ENCODE measurements around the gene GRK5.
"Not testable (repeated sequence)": the region's sequence is repeated elsewhere in the genome, so short reads cannot be mapped to it uniquely, and the experiment has no call there.

GRK5 gene

GRCh38 chr10:119429771-119430170, 222.4 kb downstream of the GRK5 start:
- in situ Hi-C loops (cut with MboI; ENCODE audit: low sequenced_read_pairs): no loop called here

GRCh38 chr10:119431034-119431772, 223.8 kb downstream of the GRK5 start:
- in situ Hi-C loops (cut with MboI; ENCODE audit: low sequenced_read_pairs): no loop called here

DNA sequence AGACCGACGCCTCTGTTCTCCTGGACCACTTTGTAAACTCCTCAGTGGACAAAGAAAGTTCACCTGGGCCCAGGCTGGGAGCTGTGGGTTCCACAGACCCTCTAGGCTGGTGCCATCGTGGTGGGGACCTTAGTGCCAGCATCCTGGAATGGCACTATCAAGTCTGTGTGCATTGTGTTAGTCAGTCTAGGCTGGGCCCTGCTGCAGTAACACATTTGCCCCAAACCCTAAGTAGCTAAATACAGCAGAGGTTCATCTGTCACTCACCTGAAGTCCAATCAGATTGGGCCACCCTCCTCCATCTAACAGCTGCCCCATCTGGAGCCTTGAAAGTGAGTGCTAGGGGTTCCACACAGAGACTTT, 224.4 kb downstream of the GRK5 start:
- in situ Hi-C loops (cut with MboI; ENCODE audit: low sequenced_read_pairs): no loop called here

- in situ Hi-C loops (cut with MboI; ENCODE audit: low sequenced_read_pairs): not testable (repeated sequence)
These were observed 227.6 kb downstream of the GRK5 start for GRCh38 chr10:119434942-119435341.

DNA sequence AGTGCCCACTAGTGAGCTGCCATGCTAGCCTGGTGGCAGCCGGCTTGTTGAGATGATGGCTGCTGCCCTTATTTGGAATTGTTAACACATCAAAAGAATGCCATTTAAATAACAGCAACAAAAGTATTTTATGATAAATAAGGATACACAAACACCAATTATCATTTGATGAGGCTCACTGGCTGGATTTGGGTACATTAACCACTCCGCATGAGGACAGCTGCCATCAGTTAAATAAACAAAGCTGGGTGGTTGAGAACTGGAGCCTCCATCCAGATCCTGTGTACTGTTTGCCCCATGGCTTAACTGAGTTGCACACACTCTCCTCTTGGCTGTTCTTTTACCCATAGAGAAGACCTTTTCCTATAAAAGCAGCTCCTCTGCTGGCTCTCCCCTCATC, 231.3 kb downstream of the GRK5 start:
- in situ Hi-C loops (cut with MboI; ENCODE audit: low sequenced_read_pairs): no loop called here

DNA sequence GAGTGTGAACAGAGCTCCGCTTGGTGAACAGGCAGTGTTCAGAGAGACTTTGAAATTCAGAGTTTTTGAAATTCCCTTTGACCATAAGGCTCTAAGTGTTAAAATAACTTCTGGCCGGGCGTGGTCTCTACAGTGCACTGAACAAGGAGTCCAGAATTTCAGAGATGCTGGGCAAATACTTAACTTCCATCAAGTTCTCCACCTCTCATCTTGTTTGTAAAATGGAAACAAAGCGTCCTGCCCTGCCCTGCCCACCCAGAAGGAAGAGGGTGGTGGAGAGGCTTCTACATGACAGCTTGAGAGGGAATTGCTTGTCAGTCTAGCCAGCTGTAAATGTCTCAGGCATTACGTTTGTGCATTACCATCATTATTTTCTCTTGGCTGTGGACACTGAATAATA, 232.6 kb downstream of the GRK5 start:
- in situ Hi-C loops (cut with MboI; ENCODE audit: low sequenced_read_pairs): no loop called here

GRCh38 chr10:119441151-119441821, 233.9 kb downstream of the GRK5 start:
- in situ Hi-C loops (cut with MboI; ENCODE audit: low sequenced_read_pairs): no loop called here

DNA sequence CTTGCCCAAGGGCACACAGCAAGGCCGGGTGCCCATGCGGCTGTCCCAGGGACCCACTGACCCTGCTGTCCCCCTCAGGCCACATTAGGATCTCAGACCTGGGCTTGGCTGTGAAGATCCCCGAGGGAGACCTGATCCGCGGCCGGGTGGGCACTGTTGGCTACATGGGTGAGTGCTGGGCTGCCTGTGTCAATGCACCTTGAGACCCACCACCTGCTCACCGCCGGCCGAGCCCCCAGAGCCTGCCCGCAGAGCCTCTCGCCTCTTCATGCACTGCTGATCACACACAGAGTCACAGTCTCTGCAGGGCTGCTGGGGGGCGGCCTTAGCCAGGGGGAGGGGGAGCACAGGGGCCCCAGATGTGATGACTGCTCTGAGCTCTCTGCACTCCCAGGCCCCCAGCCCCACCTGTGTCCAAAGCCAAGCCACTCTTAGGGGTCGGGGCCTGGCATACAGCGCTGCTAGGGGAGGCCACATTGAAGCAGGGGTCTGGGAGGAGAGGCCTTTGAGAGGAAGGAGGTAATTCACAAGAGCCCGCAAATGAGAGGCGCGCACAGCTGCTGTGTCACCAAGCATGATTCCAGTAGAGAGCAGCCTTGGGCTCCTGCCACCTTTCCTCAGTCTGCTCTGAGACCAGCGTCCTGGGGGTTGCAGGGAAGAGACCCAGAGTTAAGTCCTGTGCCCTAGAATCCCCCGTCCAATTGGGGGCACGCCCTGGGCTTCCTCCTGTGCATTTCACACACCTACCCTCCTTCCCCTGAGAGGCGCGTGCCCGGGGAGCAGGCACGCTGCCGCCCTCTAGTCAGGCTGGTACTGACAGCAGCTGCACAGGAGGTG, 234.8 kb downstream of the GRK5 start:
- in situ Hi-C loops (cut with MboI; ENCODE audit: low sequenced_read_pairs): no loop called here

GRCh38 chr10:119442758-119443060, 235.3 kb downstream of the GRK5 start:
- in situ Hi-C loops (cut with MboI; ENCODE audit: low sequenced_read_pairs): no loop called here

GRCh38 chr10:119443441-119443840, 236.1 kb downstream of the GRK5 start:
- in situ Hi-C loops (cut with MboI; ENCODE audit: low sequenced_read_pairs): no loop called here

DNA sequence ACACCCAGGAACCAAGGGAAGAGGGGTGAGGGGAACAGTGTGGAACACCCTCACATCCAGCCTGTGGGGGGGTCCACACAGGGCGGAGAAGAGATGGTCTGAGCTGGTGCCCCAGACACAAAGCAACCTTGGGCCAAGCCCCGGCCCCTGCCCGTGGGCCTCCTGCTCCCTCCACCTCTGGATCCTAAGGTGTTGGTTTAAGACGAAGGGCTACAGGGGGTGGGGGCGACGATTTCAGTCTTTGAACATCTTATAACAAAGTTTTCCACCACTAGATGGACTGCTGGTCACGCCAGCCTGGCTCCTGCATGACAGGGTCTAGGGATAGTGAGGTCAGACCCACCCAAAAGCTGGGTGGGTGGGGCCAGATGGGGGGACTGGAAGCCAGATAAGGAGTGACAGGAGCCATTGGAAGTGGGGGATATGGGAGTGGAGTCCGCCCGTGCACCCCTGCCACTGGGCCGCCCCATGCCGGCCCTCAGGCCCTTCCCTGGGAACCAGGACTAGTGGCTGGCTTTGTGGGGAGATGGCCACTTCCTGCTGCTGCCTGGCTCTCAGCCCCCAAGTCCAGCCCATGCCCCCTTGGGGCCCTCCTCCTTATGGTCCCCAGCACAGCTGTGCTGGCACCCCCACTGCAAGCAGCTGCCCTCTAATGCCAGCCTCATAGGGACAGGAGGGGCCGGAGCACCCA, 236.7 kb downstream of the GRK5 start:
- in situ Hi-C loops (cut with MboI; ENCODE audit: low sequenced_read_pairs): no loop called here

- in situ Hi-C loops (cut with MboI; ENCODE audit: low sequenced_read_pairs): no loop called here
These were observed 237.5 kb downstream of the GRK5 start for GRCh38 chr10:119444866-119445265.

DNA sequence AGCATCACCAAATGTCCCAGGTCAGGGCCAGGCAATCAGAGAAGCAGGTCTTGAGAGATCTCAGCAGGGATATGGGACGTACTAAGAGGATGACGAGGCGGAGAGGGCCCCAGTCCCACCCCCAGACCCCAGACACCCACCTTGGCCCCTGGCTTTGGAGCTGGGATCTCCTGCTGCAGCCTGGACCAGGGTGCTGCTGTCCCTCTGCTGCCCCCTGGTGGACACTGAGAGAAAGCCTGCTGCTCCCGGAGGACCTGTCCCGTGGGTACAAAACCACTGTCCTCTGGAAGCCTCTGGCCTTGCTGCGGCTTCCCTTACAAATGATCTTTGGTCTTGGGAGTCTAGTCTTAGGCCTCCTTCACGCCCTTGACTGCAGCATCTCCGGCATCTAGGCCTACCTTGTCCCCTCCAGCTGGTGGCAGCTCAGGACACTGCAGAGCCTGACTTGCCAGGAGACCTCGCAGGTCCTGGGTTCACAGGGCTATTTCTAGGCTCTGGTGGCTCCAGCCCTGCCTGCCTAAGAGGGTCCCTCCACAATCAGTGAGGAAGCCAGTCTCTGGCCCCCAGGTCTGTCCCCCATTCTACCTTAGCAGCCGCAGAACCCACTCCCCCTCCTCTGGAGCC, 238.1 kb downstream of the GRK5 start:
- in situ Hi-C loops (cut with MboI; ENCODE audit: low sequenced_read_pairs): no loop called here

DNA sequence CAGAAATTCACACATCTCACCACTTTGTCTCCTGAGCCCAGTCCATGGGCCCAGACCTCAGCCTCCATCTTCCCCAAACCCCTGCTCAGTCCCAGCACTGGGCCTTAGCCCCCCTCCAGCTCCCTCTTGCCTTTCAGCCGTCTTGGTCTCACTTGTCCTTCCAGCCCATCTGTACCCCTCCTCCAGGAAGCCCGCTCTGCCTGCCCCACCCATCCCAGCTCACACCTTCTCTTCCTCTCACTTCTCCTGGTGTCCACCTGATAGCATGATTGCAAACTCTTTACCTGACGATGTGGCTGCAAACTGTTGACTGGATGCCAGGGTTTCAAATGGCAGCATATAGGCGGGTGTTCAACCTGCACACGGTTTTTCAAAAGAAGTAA, 238.6 kb downstream of the GRK5 start:
- in situ Hi-C loops (cut with MboI; ENCODE audit: low sequenced_read_pairs): no loop called here

DNA sequence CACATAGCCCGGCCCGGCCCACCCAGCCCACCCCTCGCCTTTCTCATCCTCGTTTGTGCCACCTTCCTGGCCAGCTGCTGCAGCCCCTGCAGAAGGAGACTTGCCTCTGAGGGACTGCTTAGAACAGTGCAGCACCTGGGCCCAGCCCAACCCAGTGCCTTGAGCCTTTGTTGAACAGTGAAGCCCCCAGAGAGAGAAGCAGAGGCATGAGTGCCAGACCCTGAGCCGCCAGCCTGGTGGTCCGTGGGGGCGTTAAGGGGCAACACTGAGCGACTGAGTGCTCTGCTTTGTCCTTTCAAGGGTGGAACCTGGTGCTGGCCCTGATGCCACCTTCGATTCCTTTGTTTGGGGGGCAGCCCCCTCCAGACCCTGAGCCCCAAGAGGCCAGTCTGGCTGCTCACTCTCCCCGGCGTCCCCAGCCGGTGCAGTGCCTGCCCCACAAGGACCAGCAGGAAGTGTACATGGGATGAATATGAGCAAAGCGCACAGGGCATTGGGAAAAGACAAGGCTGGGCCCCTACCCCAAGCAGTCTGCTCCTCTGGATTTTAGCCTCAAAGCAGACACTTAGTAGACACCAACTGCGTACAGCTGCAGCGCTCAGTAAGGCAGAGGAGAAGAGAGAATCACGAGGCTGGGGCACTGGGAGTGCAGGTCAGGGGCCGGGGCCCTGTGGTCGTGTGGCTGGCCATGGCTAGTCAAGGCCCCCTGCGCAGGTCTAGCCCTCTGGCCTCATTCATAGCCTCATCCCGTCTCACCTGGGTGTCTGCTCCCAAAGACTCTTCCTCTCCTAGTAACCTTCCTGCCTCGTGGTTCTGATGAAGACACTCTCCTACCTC, 239.3 kb downstream of the GRK5 start:
- in situ Hi-C loops (cut with MboI; ENCODE audit: low sequenced_read_pairs): no loop called here

- in situ Hi-C loops (cut with MboI; ENCODE audit: low sequenced_read_pairs): no loop called here
These were observed 240.1 kb downstream of the GRK5 start for GRCh38 chr10:119447421-119447820.

- in situ Hi-C loops (cut with MboI; ENCODE audit: low sequenced_read_pairs): no loop called here
These were observed 240.6 kb downstream of the GRK5 start for GRCh38 chr10:119447823-119448546.

DNA sequence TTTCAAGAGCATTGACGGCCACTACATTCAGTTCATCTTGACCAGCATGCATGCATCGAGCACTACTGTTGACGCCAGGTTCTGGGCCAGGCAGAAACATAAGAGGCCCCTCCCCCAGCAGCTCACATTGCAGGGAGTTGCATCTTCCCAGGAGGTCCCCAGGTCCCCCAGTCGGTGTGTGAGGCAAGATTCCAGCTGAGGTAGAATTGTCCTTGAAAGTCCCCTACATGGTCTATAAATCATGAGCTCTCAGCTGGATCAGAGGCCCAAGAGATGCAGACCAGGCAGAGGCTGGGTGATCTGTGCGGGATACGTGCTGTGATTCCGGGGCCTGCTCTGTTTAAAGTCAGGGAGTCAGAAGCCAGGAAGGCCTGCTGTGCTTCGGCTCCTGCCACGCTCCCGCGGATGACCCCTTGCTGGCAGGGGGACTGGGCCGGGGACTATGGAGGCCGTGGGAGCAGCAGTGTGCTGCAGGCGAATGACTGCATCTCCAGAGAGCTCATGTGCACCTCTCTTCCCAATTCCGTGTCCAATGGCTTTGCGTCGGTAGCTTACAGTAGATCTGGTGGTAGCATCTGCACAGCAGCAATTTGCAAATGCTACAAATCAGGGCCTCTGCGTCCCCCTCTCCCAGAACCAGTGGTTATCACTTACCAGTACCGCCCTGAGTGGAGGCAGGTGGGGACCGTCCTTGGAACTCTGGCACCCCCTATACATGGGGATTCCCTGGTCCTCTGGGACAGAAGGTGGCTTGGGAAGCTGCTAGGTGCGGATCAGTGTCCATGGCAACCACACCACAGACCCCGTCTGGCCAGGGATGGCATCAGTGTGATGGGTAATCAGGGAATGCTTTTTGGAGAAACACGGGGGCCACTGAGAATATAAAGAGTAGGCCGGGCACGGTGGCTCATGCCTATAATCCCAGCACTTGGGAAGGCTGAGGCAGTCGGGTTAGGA, 241.5 kb downstream of the GRK5 start:
- in situ Hi-C loops (cut with MboI; ENCODE audit: low sequenced_read_pairs): no loop called here

All from HL-60/S4 (cell line).